Activated T-helper 2 cell treated with anti-CD3 and anti-CD28 coated beads, Interferon-gamma antibody, Interleukin-2, Interleukin-4, amounts not matched to agents 10 μg/mL and 5 μg/mL and 100 μg/mL, durations not matched to agents 14 hours and 24 hours and 36 hours (primary cell): Measurements from ENCODE around the gene SDR42E2. TPM values are rescaled to one million over a fixed set of nuclear protein-coding genes. Genes with fewer than 3 reads are reported as not detected.
"Not testable (repeated sequence)": the region's sequence is repeated elsewhere in the genome, so short reads cannot be mapped to it uniquely, and the experiment has no call there.

Experiments used
- DNase-seq: peaks from one replicate; pipeline ENCODE4 v3.0.0; 2021; ENCODE audit warnings: low spot score
- H3K27ac Mint-ChIP-seq: one replicate; pipeline ENCODE4 v1.8.0; 2021; ENCODE audit warnings: mixed read lengths
- H3K27me3 Mint-ChIP-seq: one replicate; pipeline ENCODE4 v1.8.0; 2021; ENCODE audit warnings: low read depth, mixed read lengths
- H3K36me3 Mint-ChIP-seq: one replicate; pipeline ENCODE4 v1.8.0; 2021; ENCODE audit warnings: low read depth, mixed read lengths
- H3K4me1 Mint-ChIP-seq: one replicate; pipeline ENCODE4 v1.8.0; 2021; ENCODE audit warnings: low read depth, mixed read lengths
- H3K4me3 Mint-ChIP-seq: one replicate; pipeline ENCODE4 v1.8.0; 2021; ENCODE audit warnings: low read depth, mild to moderate bottlenecking, moderate library complexity, mixed read lengths
- H3K9me3 Mint-ChIP-seq: one replicate; pipeline ENCODE4 v1.8.0; 2021; ENCODE audit warnings: mixed read lengths
- intact Hi-C: fragments of 100-400 bp; cut with micrococcal nuclease; formaldehyde crosslinking; loops from one replicate; pipeline ENCODE4 v1.15.1; 2023
- total RNA-seq: library from RNA; stranded (reverse); gene quantifications from 2 replicates; pipeline ENCODE4 v1.2.3, GENCODE V29; 2022

SDR42E2 gene
- total RNA-seq, 1 donor from 2014 or later, result 0.09 TPM

DNA sequence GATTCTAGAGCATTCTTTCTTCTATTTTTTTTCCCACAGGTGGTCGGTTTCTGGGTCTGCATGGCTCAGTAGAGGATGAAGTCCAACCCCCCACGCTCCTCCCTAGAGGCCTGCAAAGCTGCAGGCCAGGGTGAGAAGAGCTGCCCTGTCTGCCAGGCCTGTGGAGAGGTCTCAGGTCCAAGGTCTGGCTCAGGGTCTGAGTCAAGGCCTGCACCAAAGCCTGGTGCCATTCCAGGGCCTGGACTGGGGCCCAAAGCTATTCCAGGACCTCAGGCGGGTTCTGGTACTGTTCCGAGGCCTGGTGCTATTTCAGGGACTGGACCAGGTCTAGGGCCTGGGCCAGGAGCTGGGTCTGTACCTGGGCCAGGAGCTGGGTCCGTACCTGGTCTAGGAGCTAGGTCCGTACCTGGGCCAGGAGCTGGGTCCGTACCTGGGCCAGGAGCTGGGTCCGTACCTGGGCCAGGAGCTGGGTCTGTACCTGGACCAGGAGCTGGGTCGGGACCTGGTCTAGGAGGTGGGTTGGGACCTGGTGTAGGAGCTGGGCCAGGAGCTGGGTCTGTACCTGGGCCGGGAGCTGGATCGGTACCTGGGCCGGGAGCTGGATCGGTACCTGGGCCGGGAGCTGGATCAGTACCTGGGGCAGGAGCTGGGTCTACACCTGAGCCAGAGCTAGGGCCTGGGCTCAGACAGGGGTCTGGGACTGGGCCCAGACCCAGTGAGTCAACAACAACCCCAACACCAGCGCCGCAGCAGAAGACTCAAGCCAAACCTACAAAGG lies 3.4 kb downstream of the SDR42E2 start:
- no peak overlapping the region for H3K27ac Mint-ChIP-seq
- no peak overlapping the region for H3K4me3 Mint-ChIP-seq
- H3K36me3 Mint-ChIP-seq, result no peaks in the 10 kb centered on the region
- peaks cover 10% of the 10 kb centered on the region for H3K27me3 Mint-ChIP-seq
- H3K9me3 Mint-ChIP-seq, result no peaks in the 10 kb centered on the region
- intact Hi-C loops, result no loop called here
- no peak for DNase-seq
- H3K4me1 Mint-ChIP-seq, result no peaks in the 10 kb centered on the region

- Mint-ChIP-seq H3K27me3 (no peaks in the 10 kb centered on the region), H3K4me1 (no peaks in the 10 kb centered on the region), H3K27ac (no peak overlapping the region), H3K9me3 (no peaks in the 10 kb centered on the region), H3K4me3 (no peak overlapping the region), H3K36me3 (no peaks in the 10 kb centered on the region)
- intact Hi-C loops, result no loop called here
- no peak for DNase-seq
Observed at GRCh38 chr16:22171953-22172352, 9.6 kb downstream of the SDR42E2 start.

DNA sequence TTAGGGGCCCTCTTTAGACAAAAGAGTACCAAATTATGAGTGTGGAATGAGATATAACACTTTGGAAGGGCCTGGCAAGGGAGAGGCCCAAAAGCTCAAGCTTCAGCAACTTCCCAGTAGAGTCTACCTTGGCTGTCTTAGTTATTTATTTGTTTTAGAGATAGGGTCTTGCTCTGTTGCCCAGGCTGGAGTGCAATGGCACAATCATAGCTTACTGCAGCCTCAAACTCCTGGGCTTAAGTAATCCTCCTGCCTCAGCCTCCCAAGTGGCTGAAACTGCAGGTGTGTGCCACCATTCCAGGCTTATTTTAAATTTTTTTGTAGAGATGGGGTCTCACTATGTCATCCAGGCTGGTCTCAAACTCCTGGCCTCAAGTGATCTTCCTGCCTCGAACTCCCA lies 10.3 kb downstream of the SDR42E2 start:
- H3K4me1 Mint-ChIP-seq, H3K36me3 Mint-ChIP-seq, H3K4me3 Mint-ChIP-seq, H3K27me3 Mint-ChIP-seq, H3K27ac Mint-ChIP-seq, intact Hi-C loops, H3K9me3 Mint-ChIP-seq, DNase-seq: not testable (repeated sequence)

- no peak overlapping the region for H3K4me3 Mint-ChIP-seq
- DNase-seq, result no peak
- intact Hi-C loops, result no loop called here
- no peaks in the 10 kb centered on the region for H3K4me1 Mint-ChIP-seq
- H3K36me3 Mint-ChIP-seq, result no peaks in the 10 kb centered on the region
- no peak overlapping the region for H3K27ac Mint-ChIP-seq
- H3K27me3 Mint-ChIP-seq, result no peaks in the 10 kb centered on the region
- no peaks in the 10 kb centered on the region for H3K9me3 Mint-ChIP-seq
Observed at GRCh38 chr16:22174642-22175041, 12.3 kb downstream of the SDR42E2 start.

DNA sequence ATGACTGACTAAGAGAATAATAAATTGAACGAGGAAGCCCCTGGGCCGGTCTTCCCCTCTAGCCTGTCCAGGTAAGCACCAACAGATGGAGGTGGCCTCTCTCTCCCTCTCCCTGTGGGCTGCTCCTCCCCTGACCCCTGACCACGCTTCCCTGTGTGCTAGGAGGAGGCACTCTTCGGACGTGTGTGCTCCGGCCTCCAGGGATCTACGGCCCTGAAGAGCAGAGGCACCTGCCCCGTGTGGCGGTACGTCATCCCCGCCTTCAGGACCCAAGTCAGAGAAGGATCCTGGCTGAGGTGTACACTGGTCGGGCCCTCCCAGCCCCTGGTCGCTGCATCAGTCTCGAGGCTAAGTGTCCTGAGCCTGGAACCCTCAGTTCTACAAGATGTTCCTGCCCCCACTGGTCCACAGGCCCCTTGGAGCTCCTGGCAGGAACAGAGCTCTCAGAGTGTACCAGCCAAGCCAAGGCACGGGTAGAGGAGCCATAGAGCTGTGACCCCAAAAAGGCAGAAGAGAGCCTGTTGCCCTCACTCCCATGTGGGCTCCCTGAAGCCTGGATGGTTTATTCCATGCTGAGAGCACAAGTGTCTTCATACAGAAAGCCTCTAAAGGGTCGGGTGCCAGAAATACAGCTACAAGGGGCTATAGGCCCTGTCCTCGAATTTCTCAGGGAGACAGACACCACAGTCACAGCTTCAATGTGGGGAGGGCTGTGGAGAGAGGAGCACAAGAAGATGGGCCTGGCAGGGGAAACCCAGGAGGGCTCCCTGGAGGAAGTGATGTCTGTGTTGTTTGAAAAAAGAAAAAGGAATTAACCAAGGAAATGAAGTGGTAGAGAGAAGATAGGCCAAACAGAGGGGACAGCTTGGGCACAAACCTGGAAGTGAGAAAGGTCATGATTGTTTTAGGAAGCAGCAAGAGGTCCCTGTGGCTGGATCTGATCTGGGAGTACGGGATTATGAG lies 15.9 kb downstream of the SDR42E2 start:
- no peak overlapping the region for H3K27ac Mint-ChIP-seq
- H3K4me3 Mint-ChIP-seq, result no peak overlapping the region
- H3K9me3 Mint-ChIP-seq, result no peaks in the 10 kb centered on the region
- no peaks in the 10 kb centered on the region for H3K4me1 Mint-ChIP-seq
- intact Hi-C loops, result no loop called here
- peaks cover 2% of the 10 kb centered on the region for H3K27me3 Mint-ChIP-seq
- no peaks in the 10 kb centered on the region for H3K36me3 Mint-ChIP-seq
- no peak for DNase-seq

DNA sequence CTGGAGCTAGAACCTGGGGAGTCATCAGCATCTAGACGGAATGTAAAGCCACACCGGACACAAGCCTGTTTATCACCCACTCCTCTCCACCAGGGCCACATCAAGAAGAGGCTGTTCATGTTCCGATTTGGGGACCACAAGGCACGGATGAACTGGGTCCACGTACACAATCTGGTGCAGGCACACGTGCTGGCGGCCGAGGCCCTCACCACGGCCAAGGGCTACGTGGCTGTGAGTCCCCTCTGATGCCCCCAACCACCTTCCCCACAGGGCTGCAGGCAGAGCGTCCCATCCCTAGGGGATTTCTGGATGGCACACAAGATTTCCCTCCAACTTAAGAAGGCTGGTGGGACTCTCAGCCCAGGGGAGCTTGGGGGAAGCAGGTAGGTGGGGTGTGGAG lies 19.1 kb downstream of the SDR42E2 start:
- no peak overlapping the region for H3K4me3 Mint-ChIP-seq
- intact Hi-C loops, result loop anchor here (10.0 kb wide), 3 partner anchors 57 to 357 kb away; partner anchors contain the start of gene VWA3A
- H3K27me3 Mint-ChIP-seq, result peaks cover 2% of the 10 kb centered on the region
- no peak overlapping the region for H3K27ac Mint-ChIP-seq
- DNase-seq, result no peak
- no peaks in the 10 kb centered on the region for H3K4me1 Mint-ChIP-seq
- H3K36me3 Mint-ChIP-seq, result no peaks in the 10 kb centered on the region
- H3K9me3 Mint-ChIP-seq, result no peaks in the 10 kb centered on the region

- no peak overlapping the region for H3K4me3 Mint-ChIP-seq
- H3K4me1 Mint-ChIP-seq, result no peaks in the 10 kb centered on the region
- no peaks in the 10 kb centered on the region for H3K9me3 Mint-ChIP-seq
- DNase-seq, result no peak
- intact Hi-C loops, result loop anchor here (10.0 kb wide), 3 partner anchors 57 to 357 kb away; partner anchors contain the start of gene VWA3A
- H3K27ac Mint-ChIP-seq, result no peak overlapping the region
- H3K36me3 Mint-ChIP-seq, result no peaks in the 10 kb centered on the region
- H3K27me3 Mint-ChIP-seq, result peaks cover 2% of the 10 kb centered on the region
Observed at GRCh38 chr16:22181843-22182242, 19.5 kb downstream of the SDR42E2 start.

GRCh38 chr16:22183335-22183734 lies 21.0 kb downstream of the SDR42E2 start:
- no peak for DNase-seq
- H3K9me3 Mint-ChIP-seq, result no peaks in the 10 kb centered on the region
- H3K4me1 Mint-ChIP-seq, result peaks cover 2% of the 10 kb centered on the region
- H3K4me3 Mint-ChIP-seq, result no peak overlapping the region
- H3K27ac Mint-ChIP-seq, result no peak overlapping the region
- intact Hi-C loops, result loop anchor here (10.0 kb wide), 3 partner anchors 59 to 359 kb away; partner anchors contain the start of gene VWA3A
- H3K36me3 Mint-ChIP-seq, result no peaks in the 10 kb centered on the region
- peaks cover 2% of the 10 kb centered on the region for H3K27me3 Mint-ChIP-seq

DNA sequence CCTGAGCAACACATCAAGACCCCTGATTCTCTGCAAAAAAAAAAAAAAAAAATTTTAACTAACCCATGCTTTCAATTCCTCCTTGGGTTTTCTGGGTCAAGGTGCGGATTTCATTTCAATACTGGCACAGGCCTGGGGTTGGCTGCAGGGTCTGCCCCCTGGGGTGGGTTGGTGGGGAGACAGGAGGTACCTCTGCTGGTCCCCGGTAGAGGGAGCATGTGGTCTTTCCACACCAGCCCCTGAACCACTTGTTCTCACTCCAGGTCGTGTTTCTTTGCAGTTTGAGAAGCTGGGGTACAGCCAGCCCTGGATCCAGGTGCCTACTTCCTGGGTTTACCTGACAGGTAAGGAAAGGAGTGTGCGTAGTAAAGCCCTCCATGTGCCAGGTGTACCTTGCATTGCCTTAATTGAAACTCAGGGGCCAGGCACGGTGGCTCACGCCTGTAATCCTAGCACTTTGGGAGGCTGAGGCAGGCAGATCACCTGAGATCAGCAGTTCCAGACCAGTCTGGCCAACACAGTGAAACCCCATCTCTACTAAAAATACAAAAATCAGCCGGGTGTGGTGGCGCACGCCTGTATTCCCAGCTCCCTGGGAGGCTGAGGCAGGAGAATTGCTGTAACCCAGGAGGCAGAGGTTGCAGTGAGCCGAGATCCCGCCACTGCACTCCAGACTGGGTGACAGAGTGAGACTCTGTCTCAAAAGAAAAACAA lies 21.8 kb downstream of the SDR42E2 start:
- intact Hi-C loops, result loop anchor here (10.0 kb wide), 3 partner anchors 59 to 359 kb away; partner anchors contain the start of gene VWA3A
- H3K27me3 Mint-ChIP-seq, result peaks cover 2% of the 10 kb centered on the region

DNA sequence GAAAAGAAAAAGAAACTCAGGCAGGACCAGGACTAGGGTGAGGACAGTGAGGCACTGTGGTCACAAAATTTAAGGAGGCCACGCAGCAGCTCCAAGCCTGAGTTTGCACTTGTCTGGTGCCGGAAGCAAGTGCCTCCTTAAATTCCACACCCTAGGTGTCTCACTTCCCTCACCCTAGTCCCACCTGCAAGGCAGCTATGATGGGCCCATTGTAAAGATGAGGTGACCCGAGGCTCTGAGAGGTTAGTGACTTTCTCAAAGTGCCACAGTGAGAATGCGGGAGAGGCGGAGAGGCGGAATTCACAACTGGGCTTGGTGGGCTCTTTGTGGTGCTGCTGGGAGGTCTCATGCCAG lies 22.3 kb downstream of the SDR42E2 start:
- intact Hi-C loops, result loop anchor here (10.0 kb wide), 3 partner anchors 60 to 360 kb away; partner anchors contain the start of gene VWA3A
- H3K4me3 Mint-ChIP-seq, result no peak overlapping the region
- no peak for DNase-seq
- peaks cover 14% of the 10 kb centered on the region for H3K4me1 Mint-ChIP-seq
- H3K36me3 Mint-ChIP-seq, result no peaks in the 10 kb centered on the region
- H3K9me3 Mint-ChIP-seq, result no peaks in the 10 kb centered on the region
- H3K27me3 Mint-ChIP-seq, result peaks cover 2% of the 10 kb centered on the region
- H3K27ac Mint-ChIP-seq, result no peak overlapping the region

More for the DNA sequence above, 21.8 kb downstream of the SDR42E2 start:
- H3K9me3 Mint-ChIP-seq, result no peaks in the 10 kb centered on the region
- no peak overlapping the region for H3K4me3 Mint-ChIP-seq
- no peak for DNase-seq
- no peak overlapping the region for H3K27ac Mint-ChIP-seq
- no peaks in the 10 kb centered on the region for H3K36me3 Mint-ChIP-seq
- peaks cover 9% of the 10 kb centered on the region for H3K4me1 Mint-ChIP-seq

DNA sequence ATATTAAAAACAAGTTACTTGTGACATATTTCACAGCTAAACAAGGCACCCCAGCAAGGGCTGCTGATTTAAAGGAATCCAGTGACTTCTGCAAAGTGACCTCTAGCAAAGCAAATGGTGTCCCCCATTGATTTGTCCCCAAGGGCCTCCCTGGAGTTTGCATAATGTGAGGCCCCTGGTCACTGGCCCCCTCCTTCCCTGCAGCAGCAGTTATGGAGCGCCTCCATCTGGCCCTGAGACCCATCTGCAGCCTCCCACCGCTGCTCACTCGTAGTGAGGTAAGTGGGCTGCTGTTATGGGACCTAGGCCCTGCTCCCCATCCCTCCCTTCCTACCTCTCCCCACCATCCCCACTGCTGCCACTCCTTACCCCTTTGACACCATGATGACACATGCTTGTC lies 24.2 kb downstream of the SDR42E2 start:
- no peak for DNase-seq
- no peak overlapping the region for H3K4me3 Mint-ChIP-seq
- H3K9me3 Mint-ChIP-seq, result no peaks in the 10 kb centered on the region
- no peaks in the 10 kb centered on the region for H3K36me3 Mint-ChIP-seq
- H3K4me1 Mint-ChIP-seq, result peaks cover 17% of the 10 kb centered on the region
- H3K27me3 Mint-ChIP-seq, result no peaks in the 10 kb centered on the region
- intact Hi-C loops, result loop anchor here (10.0 kb wide), 3 partner anchors 62 to 362 kb away; partner anchors contain the start of gene VWA3A
- no peak overlapping the region for H3K27ac Mint-ChIP-seq

DNA sequence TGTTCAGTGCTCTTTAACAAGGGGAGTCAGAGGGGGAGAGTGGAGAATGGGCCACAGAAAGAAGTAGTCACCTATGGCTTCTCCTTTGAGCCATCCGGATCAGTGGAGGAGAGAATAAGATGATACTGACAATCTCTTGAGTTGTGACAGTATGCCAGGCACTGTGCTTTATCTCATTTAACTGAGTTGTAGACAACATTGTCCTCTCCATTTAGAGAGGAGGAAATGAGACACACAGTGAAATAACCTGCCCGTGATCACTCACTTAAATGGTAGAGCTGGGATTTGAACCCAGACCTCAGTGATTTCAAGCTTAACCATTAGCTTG lies 25.9 kb downstream of the SDR42E2 start:
- intact Hi-C loops, result loop anchor here (2.0 to 10.0 kb wide), 4 partner anchors 63 to 363 kb away; partner anchors contain the start of genes PDZD9 and VWA3A
- Mint-ChIP-seq H3K27me3 (no peaks in the 10 kb centered on the region), H3K4me3 (no peak overlapping the region), H3K9me3 (no peaks in the 10 kb centered on the region), H3K27ac (no peak overlapping the region), H3K36me3 (no peaks in the 10 kb centered on the region), H3K4me1 (peaks cover 29% of the 10 kb centered on the region)
- no peak for DNase-seq
